Measurements from ENCODE around the gene KCNQ1.

KCNQ1 gene

DNA sequence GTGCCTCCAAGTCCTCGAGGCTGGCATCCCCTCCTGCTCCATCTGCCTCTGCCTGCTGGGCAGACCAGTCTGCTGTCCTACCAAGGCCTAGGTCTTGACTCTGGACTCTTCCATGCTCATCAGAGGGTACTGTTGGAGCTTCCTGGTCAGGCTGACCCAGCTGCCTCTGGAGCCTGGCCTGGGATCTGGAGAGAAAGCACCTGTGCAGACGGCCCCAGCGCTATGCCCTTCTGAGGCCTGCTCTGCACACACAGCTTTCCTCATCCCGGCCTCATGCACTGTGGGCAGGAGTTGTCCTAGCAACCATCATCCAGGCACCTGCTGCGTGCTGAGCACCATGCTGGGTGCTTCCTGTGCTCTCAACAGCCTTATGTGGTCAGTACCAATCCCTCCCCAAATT is 369.9 kb downstream of the KCNQ1 start:
- Histone ChIP-seq H3K27me3 (replicated peaks; ENCODE audit: control insufficient read depth, insufficient read depth, low read length) (no peaks in the 10 kb centered on the region; the same call in 1 of the 2 replicates), H3K36me3 (ENCODE audit: control insufficient read depth, insufficient read depth, low read length) (no peaks in the 10 kb centered on the region), H3K4me3 (replicated peaks; ENCODE audit: low read depth, low read length) (no peak overlapping the region)
- no peak for DNase-seq (ENCODE audit: extremely low read depth, insufficient read length)
- no peak for TF ChIP-seq CTCF (IDR thresholded peaks at IDR 0.05; ENCODE audit: insufficient read depth, low read length, poor library complexity, severe bottlenecking)

DNA sequence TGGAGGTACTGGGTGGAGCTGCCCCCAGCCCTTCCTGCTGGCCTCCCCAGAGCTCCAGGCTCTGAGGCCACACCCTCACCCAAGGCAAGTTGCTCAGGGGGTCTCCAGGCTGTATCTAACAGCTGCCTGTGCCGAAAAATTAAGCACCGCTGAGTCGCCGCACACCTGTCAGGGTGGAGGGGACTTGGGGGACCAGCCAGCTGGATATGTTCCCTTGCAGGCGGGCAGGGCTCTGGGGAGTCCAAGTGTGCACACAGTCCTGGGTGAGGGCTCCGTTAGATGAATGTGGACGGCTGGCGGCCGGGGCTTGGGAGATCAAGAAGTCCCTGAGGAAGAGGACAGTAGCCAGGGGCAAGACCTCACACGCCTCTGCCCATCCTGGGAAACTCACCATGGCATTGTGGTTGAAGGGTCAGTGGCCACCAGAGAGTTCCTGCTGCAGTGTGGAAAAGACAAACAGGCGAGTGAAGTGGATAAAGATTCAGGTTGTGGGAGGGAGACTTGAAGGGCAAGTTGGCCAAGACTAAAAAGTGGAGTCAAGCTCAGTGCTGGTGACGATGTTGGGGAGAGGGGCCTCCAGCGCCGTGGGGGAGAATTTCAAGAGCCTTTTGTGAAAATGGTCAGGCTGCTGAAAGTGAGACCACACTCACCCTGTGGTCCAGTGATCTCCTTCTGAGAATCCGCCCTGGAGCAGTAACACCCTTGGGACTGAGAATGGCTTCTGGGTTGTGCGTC is 371.1 kb downstream of the KCNQ1 start:
- Histone ChIP-seq H3K27me3 (replicated peaks; ENCODE audit: control insufficient read depth, insufficient read depth, low read length) (no peaks in the 10 kb centered on the region; the same call in 1 of the 2 replicates), H3K4me3 (replicated peaks; ENCODE audit: low read depth, low read length) (no peak overlapping the region), H3K36me3 (ENCODE audit: control insufficient read depth, insufficient read depth, low read length) (no peaks in the 10 kb centered on the region)
- DNase-seq (ENCODE audit: extremely low read depth, insufficient read length), result no peak
- no peak for TF ChIP-seq CTCF (IDR thresholded peaks at IDR 0.05; ENCODE audit: insufficient read depth, low read length, poor library complexity, severe bottlenecking)

DNA sequence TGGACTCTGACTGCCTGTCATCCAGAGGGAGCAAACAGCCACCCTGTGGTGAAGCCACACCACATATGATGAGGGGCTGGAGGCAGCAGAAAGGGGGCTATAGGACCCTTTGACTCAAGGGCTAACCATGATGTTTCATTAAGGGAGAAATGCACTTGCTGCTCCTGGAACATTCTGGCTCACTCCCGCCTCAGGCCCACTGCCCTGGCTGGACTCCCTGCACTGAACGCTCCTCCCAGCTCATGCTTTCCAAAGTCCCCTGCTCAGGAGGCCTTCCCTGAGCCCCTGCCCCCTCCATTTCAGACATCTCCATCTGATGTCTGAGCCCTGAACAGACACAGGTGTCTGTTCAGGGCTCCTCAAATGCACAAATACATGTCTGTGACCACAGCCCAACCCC is 371.7 kb downstream of the KCNQ1 start:
- no peak for TF ChIP-seq CTCF (IDR thresholded peaks at IDR 0.05; ENCODE audit: insufficient read depth, low read length, poor library complexity, severe bottlenecking)
- no peak for DNase-seq (ENCODE audit: extremely low read depth, insufficient read length)
- Histone ChIP-seq H3K27me3 (replicated peaks; ENCODE audit: control insufficient read depth, insufficient read depth, low read length) (no peaks in the 10 kb centered on the region; the same call in 1 of the 2 replicates), H3K4me3 (replicated peaks; ENCODE audit: low read depth, low read length) (no peak overlapping the region), H3K36me3 (ENCODE audit: control insufficient read depth, insufficient read depth, low read length) (no peaks in the 10 kb centered on the region)

DNA sequence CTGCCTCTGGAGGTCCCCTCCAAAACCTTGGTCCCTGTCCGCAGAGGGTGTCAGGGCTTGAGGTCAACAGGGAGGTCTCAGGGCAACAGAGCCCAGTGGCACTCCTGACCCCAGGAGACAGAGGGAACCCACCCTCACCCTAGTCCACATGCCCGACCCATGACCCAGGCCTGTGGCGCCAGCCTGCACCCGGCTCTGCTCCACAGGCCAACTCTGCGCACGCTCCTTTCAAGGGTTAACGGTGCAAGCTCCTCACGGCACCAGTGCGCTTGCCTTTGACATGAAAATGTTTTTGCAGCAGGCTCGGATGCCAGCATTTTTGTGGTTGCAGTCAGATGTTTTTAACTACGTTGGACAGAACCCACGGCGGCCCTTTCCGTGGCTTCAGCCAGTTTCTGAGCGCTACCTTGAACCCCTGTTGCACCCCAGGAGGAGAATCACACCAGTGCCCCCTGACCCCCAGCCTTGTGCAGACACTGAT is 372.2 kb downstream of the KCNQ1 start:
- H3K36me3 ChIP-seq (ENCODE audit: control insufficient read depth, insufficient read depth, low read length), result no peaks in the 10 kb centered on the region
- no peak overlapping the region for H3K4me3 ChIP-seq (replicated peaks; ENCODE audit: low read depth, low read length)
- no peaks in the 10 kb centered on the region; the same call in 1 of the 2 replicates for H3K27me3 ChIP-seq (replicated peaks; ENCODE audit: control insufficient read depth, insufficient read depth, low read length)
- no peak for TF ChIP-seq CTCF (IDR thresholded peaks at IDR 0.05; ENCODE audit: insufficient read depth, low read length, poor library complexity, severe bottlenecking)
- no peak for DNase-seq (ENCODE audit: extremely low read depth, insufficient read length)

- no peaks in the 10 kb centered on the region for H3K36me3 ChIP-seq (ENCODE audit: control insufficient read depth, insufficient read depth, low read length)
- no peak for TF ChIP-seq CTCF (IDR thresholded peaks at IDR 0.05; ENCODE audit: insufficient read depth, low read length, poor library complexity, severe bottlenecking)
- no peak overlapping the region for H3K4me3 ChIP-seq (replicated peaks; ENCODE audit: low read depth, low read length)
- no peak for DNase-seq (ENCODE audit: extremely low read depth, insufficient read length)
- H3K27me3 ChIP-seq (replicated peaks; ENCODE audit: control insufficient read depth, insufficient read depth, low read length), result no peaks in the 10 kb centered on the region; the same call in 1 of the 2 replicates
Measured at GRCh38 chr11:2817431-2817830, 372.6 kb downstream of the KCNQ1 start.

All from GM06990 (cell line).